Coronary artery (tissue), 2 donors: ENCODE measurements around the gene GPR176.

Experiments used
- DNase-seq: peaks from one replicate; pipeline ENCODE4 v3.0.0-alpha.2; 2017; ENCODE audit warnings: low spot score
- H3K27ac ChIP-seq, 2 donors: fragments of 200-600 bp; sonication (generic); one replicate each; pipeline ENCODE4 v1.5.1; 2016 to 2019
- H3K4me3 ChIP-seq: fragments of 200-600 bp; sonication (generic); 2 replicates; pipeline ENCODE4 v1.5.1; 2016; ENCODE audit warnings: mild to moderate bottlenecking, moderate library complexity
- CTCF ChIP-seq: fragments of 200-600 bp; sonication (generic); IDR thresholded peaks from one replicate; pipeline ENCODE4 v1.5.1; 2019; ENCODE audit warnings: antibody characterized with exemption

GPR176 gene

GRCh38 chr15:39752991-39753390, 167.1 kb downstream of the GPR176 start:
- no peak for DNase-seq
- no peak for TF ChIP-seq CTCF
- no peak overlapping the region for H3K4me3 ChIP-seq
- H3K27ac ChIP-seq, result no peak overlapping the region

- DNase-seq, result no peak
- TF ChIP-seq CTCF, result no peak
- no peak overlapping the region for H3K27ac ChIP-seq
- H3K4me3 ChIP-seq, result no peak overlapping the region
Measured at GRCh38 chr15:39752246-39752645, 167.8 kb downstream of the GPR176 start.
